HepG2 (cell line): Measurements from ENCODE around the gene TESK1. TPM values are rescaled to one million over a fixed set of nuclear protein-coding genes. Genes with fewer than 3 reads are reported as not detected.

Source experiments
- BORCS8-MEF2B ChIP-seq: sonication (generic); formaldehyde crosslinking; IDR thresholded peaks from 2 replicates; pipeline ENCODE4 v1.8.0; 2022; ENCODE audit warnings: mild to moderate bottlenecking, missing genetic modification reagents
- CENPX ChIP-seq: sonication (generic); formaldehyde crosslinking; IDR thresholded peaks from 2 replicates; pipeline ENCODE4 v1.9.0; 2021; ENCODE audit warnings: mild to moderate bottlenecking, missing genetic modification reagents, moderate library complexity
- CHCHD3 ChIP-seq: sonication (generic); formaldehyde crosslinking; IDR thresholded peaks from 2 replicates; pipeline ENCODE4 v1.8.0; 2022; ENCODE audit warnings: mild to moderate bottlenecking, missing genetic modification reagents, moderate library complexity
- E2F2 ChIP-seq: sonication (generic); formaldehyde crosslinking; IDR thresholded peaks from 2 replicates; pipeline ENCODE4 v1.4.0; 2020; ENCODE audit warnings: missing genetic modification reagents, borderline replicate concordance
- EHMT2 ChIP-seq: fragments of 200-600 bp; sonication (generic); IDR thresholded peaks from 2 replicates; pipeline ENCODE4 v1.7.0; 2017; ENCODE audit warnings: antibody characterized with exemption, low read depth, low read length, borderline replicate concordance
- FOXK2 ChIP-seq: fragments of 450-650 bp; IDR thresholded peaks from 2 replicates; pipeline ENCODE4 v1.6.1; 2016
- GFI1 ChIP-seq: sonication (generic); formaldehyde crosslinking; IDR thresholded peaks from 2 replicates; pipeline ENCODE4 v1.5.0; 2020; ENCODE audit warnings: missing genetic modification reagents, mild to moderate bottlenecking, borderline replicate concordance
- MYC ChIP-seq: sonication (generic); formaldehyde crosslinking; IDR thresholded peaks from 2 replicates; pipeline ENCODE4 v1.9.0; 2021; ENCODE audit warnings: missing genetic modification reagents, borderline replicate concordance
- RARA ChIP-seq: IDR thresholded peaks from 2 replicates; pipeline ENCODE4 v1.6.1; 2016; ENCODE audit warnings: missing genetic modification reagents, missing compliant biosample characterization
- ZNF318 ChIP-seq: sonication (generic); formaldehyde crosslinking; IDR thresholded peaks from 2 replicates; pipeline ENCODE4 v1.4.0; 2020; ENCODE audit warnings: mild to moderate bottlenecking, missing genetic modification reagents
- ZNF746 ChIP-seq: sonication (generic); formaldehyde crosslinking; IDR thresholded peaks from 2 replicates; pipeline ENCODE4 v1.8.0; 2022; ENCODE audit warnings: mild to moderate bottlenecking, missing genetic modification reagents
- ZNF816 ChIP-seq: sonication (generic); formaldehyde crosslinking; IDR thresholded peaks from 2 replicates; pipeline ENCODE4 v1.8.0; 2022; ENCODE audit warnings: missing genetic modification reagents, mild to moderate bottlenecking, borderline replicate concordance
- ZNF879 ChIP-seq: sonication (generic); formaldehyde crosslinking; IDR thresholded peaks from 2 replicates; pipeline ENCODE4 v1.8.1; 2023; ENCODE audit warnings: missing genetic modification reagents
- polyA plus RNA-seq, 8 experiments: library from polyadenylated mRNA; depleted of rRNA in 3 of 8; stranded (reverse) in 7 of 8; unstranded in 1 of 8; fragments of >200 nt; fragmentation: Illumina TruSeq in 4 of 8; extraction: Trizol in 4 of 8; gene quantifications; 2 replicates each; pipeline versions ENCODE4 v1.2.1 to v1.2.3, GENCODE V29; 2011 to 2016; ENCODE audit warnings: low read depth in 4 of 8, missing spikeins in 1 of 8, mixed read lengths in 1 of 8; ENCODE audit not compliant: insufficient read depth in 1 of 8
- total RNA-seq, 5 experiments: library from RNA; depleted of rRNA; stranded (reverse); fragments of >200 nt; fragmentation: Illumina TruSeq; extraction: Trizol; gene quantifications; 2 replicates each; pipeline ENCODE4 v1.2.3, GENCODE V29; 2016; ENCODE audit warnings: low read depth in 1 of 5
- TF ChIP-seq, protein P1 (sequence below): sonication (generic); formaldehyde crosslinking; IDR thresholded peaks from 2 replicates; pipeline ENCODE4 v1.4.0; 2020; ENCODE audit warnings: mild to moderate bottlenecking, missing genetic modification reagents, borderline replicate concordance
- TF ChIP-seq, protein P2 (sequence below): sonication (generic); formaldehyde crosslinking; IDR thresholded peaks from 2 replicates; pipeline ENCODE4; 2020; ENCODE audit warnings: missing genetic modification reagents, mild to moderate bottlenecking, borderline replicate concordance

The TESK1 gene
- total and polyA plus RNA-seq, 2 of the 13 experiments (the other 11 are each of a cell fraction or from before 2014, with no cell fraction given): 7.3 to 13.6 TPM

- TF ChIP-seq ZNF318 (CRISPR knock-in tag): 0 out of 2 replicates have a peak, but pooled peaks have one; percentile 75
- TF ChIP-seq, protein P1, sequence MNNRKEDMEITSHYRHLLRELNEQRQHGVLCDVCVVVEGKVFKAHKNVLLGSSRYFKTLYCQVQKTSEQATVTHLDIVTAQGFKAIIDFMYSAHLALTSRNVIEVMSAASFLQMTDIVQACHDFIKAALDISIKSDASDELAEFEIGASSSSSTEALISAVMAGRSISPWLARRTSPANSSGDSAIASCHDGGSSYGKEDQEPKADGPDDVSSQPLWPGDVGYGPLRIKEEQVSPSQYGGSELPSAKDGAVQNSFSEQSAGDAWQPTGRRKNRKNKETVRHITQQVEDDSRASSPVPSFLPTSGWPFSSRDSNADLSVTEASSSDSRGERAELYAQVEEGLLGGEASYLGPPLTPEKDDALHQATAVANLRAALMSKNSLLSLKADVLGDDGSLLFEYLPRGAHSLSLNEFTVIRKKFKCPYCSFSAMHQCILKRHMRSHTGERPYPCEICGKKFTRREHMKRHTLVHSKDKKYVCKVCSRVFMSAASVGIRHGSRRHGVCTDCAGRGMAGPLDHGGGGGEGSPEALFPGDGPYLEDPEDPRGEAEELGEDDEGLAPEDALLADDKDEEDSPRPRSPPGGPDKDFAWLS (CRISPR knock-in tag): no peak
- peak; percentile 54 for TF ChIP-seq RARA (CRISPR knock-in tag)
- TF ChIP-seq FOXK2: no peak
- no peak for TF ChIP-seq ZNF816 (CRISPR knock-in tag)
- TF ChIP-seq ZNF746 (CRISPR knock-in tag): peak; percentile 40; the same call in 1 of the 2 replicates
- 0 out of 2 replicates have a peak, but pooled peaks have one; percentile 54 for TF ChIP-seq E2F2 (CRISPR knock-in tag)
- TF ChIP-seq CENPX (CRISPR knock-in tag): no peak
- peak; percentile 47 for TF ChIP-seq GFI1 (CRISPR knock-in tag)
- no peak; the same call in 1 of the 2 replicates for TF ChIP-seq ZNF879 (CRISPR knock-in tag)
- TF ChIP-seq, protein P2, sequence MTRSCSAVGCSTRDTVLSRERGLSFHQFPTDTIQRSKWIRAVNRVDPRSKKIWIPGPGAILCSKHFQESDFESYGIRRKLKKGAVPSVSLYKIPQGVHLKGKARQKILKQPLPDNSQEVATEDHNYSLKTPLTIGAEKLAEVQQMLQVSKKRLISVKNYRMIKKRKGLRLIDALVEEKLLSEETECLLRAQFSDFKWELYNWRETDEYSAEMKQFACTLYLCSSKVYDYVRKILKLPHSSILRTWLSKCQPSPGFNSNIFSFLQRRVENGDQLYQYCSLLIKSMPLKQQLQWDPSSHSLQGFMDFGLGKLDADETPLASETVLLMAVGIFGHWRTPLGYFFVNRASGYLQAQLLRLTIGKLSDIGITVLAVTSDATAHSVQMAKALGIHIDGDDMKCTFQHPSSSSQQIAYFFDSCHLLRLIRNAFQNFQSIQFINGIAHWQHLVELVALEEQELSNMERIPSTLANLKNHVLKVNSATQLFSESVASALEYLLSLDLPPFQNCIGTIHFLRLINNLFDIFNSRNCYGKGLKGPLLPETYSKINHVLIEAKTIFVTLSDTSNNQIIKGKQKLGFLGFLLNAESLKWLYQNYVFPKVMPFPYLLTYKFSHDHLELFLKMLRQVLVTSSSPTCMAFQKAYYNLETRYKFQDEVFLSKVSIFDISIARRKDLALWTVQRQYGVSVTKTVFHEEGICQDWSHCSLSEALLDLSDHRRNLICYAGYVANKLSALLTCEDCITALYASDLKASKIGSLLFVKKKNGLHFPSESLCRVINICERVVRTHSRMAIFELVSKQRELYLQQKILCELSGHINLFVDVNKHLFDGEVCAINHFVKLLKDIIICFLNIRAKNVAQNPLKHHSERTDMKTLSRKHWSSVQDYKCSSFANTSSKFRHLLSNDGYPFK (CRISPR knock-in tag): peak; percentile 95
- TF ChIP-seq CHCHD3: no peak
- no peak for TF ChIP-seq EHMT2
- peak; percentile 88 for TF ChIP-seq MYC
- peak; percentile 91 for TF ChIP-seq BORCS8-MEF2B
These were observed 980 bp upstream of the TESK1 start (continued) for GRCh38 chr9:35603986-35604577.
